NCI-H2196 (cell line): ENCODE measurements around the gene PDZD4.

Source experiments
- DNase-seq: peaks from one replicate; lab custom pipeline; 2025; ENCODE audit not compliant: unreplicated experiment; lab: John Stamatoyannopoulos, UW

The PDZD4 gene

GRCh38 chrX:153773741-153774575 is 56.4 kb downstream of the PDZD4 start:
- no peak for DNase-seq

DNA sequence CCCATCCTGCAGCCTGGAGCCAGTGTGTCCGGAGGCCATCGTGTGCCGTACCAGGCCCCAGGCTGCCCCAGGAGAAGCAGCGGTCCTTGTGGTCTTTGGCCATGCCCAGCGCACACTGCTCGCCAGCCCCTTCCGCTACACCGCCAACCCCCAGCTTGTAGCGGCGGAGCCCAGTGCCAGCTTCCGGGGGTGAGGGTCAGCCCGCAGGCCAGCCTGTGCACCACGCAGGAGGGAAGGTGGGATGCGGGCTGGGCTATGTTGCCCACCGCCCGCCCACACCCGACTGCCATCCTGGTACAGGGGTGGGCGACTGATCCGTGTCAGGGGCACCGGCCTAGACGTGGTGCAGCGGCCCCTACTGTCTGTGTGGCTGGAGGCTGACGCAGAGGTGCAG is 57.1 kb downstream of the PDZD4 start:
- no peak for DNase-seq

- DNase-seq = no peak
Observed at GRCh38 chrX:153772316-153773217, 57.8 kb downstream of the PDZD4 start.

- DNase-seq = no peak
Observed at GRCh38 chrX:153771415-153772315, 58.7 kb downstream of the PDZD4 start.

- DNase-seq = no peak
Observed at GRCh38 chrX:153770601-153771414, 59.5 kb downstream of the PDZD4 start.

- no peak for DNase-seq
Observed at GRCh38 chrX:153769865-153770600, 60.3 kb downstream of the PDZD4 start.

DNA sequence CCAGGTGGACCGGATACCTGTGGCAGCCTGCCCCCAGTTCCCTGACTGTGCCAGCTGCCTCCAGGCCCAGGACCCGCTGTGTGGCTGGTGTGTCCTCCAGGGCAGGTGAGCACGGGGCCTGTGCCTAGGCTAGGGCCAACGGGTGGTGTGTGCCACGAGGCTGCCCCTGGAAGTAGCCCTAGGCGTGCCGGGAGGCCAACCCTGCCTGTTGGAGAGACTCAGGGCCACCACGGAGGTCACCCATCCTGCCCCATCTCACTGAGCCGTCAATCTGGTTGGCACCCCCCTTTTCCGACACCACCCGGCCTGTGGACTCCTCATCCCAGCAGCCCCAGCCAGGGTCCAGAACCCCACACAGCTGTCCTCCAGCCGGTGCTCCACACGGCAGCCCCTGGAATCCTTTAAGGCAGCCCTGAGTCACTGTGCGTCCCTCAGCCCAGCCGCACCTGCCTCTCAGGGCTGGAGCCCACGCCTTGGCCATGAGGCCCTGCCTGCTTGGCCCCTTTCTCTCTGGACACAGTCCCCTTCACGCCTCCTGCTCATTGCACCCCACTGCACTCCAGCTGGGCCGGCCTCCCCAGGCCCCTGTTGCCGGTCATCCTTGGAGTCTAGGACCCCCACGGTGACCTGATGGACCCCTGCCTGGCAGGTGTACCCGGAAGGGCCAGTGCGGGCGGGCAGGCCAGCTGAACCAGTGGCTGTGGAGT is 61.0 kb downstream of the PDZD4 start:
- DNase-seq = no peak

DNA sequence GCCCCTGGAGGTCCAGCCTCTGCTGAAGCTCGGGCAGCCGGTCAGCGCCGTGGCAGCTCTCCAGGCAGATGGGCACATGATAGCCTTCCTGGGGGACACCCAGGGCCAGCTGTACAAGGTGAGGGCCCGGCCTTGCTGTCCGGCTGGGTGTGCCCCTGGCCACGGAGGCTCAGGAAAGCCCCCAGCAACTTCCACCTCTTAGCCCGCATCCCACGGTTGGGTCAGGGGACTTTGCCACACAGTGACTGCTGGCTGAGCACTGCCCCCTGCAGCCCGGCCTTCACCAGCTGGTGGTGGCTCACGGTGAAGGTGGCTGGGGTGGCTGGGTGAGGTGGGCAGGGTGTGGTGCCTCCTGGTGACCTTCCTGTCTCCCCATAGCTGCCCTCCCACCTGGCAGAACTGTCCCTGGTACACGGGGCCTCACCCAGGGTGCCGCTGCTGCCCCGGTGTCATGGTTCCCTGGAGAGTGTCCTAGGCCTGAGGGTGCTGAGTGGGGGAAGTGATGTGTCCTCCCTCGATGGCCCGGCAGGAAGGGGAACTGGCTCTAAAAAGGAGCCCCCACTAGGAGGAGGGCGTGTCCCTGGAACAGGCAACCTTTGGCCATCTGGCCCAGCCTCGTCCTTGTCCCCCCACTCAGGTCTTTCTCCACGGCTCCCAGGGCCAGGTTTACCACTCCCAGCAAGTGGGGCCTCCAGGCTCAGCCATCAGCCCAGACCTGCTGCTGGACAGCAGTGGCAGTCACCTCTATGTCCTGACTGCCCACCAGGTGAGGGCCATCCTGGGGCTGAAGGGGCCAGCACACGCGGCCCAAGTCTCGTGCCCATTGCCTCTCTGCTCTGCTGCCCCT is 61.8 kb downstream of the PDZD4 start:
- DNase-seq = no peak

DNA sequence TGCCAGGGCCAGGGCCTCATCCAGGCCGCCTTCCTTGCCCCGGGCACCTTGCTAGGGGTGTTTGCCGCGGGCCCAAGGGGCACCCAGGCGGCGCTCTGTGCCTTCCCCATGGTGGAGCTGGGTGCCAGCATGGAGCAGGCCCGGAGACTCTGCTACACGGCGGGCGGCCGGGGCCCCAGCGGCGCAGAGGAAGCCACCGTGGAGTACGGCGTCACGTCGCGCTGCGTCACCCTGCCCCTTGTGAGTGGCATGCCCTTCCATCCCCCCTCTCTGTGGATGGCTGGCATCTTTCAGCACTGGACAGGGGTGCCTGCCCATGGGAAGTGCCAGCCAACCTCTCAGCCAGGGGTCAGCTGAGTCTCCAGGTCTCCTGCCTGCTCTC is 62.7 kb downstream of the PDZD4 start:
- DNase-seq = no peak

- DNase-seq = no peak
Observed at GRCh38 chrX:153766871-153767673, 63.3 kb downstream of the PDZD4 start.

- no peak for DNase-seq
Observed at GRCh38 chrX:153766098-153766817, 64.1 kb downstream of the PDZD4 start.

GRCh38 chrX:153765138-153766079 is 64.9 kb downstream of the PDZD4 start:
- peak; percentile 11 for DNase-seq

- DNase-seq = no peak
Observed at GRCh38 chrX:153764786-153765137, 65.6 kb downstream of the PDZD4 start.

- peak; percentile 86 for DNase-seq
Observed at GRCh38 chrX:153763989-153764755, 66.2 kb downstream of the PDZD4 start, which contains the start of gene PLXNB3. Gene PLXNB3 (plus strand): TSS chrX:153764249. CDS start chrX:153765536, 1,287 bp downstream.
